Measurements from ENCODE around the gene KIAA0825.

GRCh38 chr5:94522117-94522516 lies 96.3 kb downstream of the KIAA0825 start:
- TF ChIP-seq CTCF (conservative IDR thresholded peaks at IDR 0.05; ENCODE audit: low read depth, low read length) (no peak), EZH2 (IDR thresholded peaks at IDR 0.05; ENCODE audit: low read length, unreplicated experiment) (no peak), EZH2phosphoT487 (IDR thresholded peaks at IDR 0.05; ENCODE audit: borderline replicate concordance, low read length) (no peak)

All from PC-3 (cell line).